Upper lobe of left lung (tissue), 4 donors: Measurements from ENCODE around the gene STT3B.

Experiments
- CTCF ChIP-seq, 6 experiments: fragments of 450-650 bp in 4 of 6; fragments of 200-600 bp in 2 of 6; sonication (generic) in 2 of 6; IDR thresholded peaks; one replicate each; pipeline ENCODE4 v1.5.1; 2016 to 2019; ENCODE audit warnings: antibody characterized with exemption in 6 of 6
- POLR2A ChIP-seq, 4 donors: fragments of 450-650 bp; IDR thresholded peaks; one replicate each; pipeline ENCODE4 v1.5.1; 2016 to 2017; ENCODE audit warnings: antibody characterized with exemption in 4 of 4, mild to moderate bottlenecking in 2 of 4
- POLR2AphosphoS5 ChIP-seq, 2 donors: sonication (generic); formaldehyde crosslinking; IDR thresholded peaks; one replicate each; pipeline ENCODE4 v1.5.1; 2017; ENCODE audit warnings: antibody characterized with exemption in 2 of 2

DNA sequence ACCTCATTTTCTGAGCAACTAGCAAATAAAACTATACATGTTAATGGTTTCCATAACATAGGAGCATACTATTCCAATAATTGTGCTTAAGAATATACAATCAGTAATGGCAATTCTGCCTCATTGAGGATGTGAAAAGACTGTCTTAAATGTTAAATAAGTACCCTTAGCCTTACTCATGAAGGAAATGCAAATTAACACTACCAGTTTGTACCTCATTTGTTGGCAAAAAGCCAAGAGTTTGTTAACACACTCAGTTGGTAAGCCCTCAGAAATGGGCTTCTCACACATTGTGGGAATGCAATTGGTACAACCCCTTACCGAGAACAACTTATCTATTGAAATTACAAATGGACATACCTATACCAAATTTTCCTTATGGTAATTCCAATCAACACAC, 9.2 kb upstream of the STT3B start:
- no peak for TF ChIP-seq CTCF (IDR thresholded peaks at IDR 0.05)
- TF ChIP-seq POLR2A (IDR thresholded peaks at IDR 0.05): no peak
- TF ChIP-seq POLR2AphosphoS5 (IDR thresholded peaks at IDR 0.05): no peak
